ENCODE data around the gene LRRN4.
"Not testable (repeated sequence)": the region's sequence is repeated elsewhere in the genome, so short reads cannot be mapped to it uniquely, and the experiment has no call there.

The LRRN4 gene

DNA sequence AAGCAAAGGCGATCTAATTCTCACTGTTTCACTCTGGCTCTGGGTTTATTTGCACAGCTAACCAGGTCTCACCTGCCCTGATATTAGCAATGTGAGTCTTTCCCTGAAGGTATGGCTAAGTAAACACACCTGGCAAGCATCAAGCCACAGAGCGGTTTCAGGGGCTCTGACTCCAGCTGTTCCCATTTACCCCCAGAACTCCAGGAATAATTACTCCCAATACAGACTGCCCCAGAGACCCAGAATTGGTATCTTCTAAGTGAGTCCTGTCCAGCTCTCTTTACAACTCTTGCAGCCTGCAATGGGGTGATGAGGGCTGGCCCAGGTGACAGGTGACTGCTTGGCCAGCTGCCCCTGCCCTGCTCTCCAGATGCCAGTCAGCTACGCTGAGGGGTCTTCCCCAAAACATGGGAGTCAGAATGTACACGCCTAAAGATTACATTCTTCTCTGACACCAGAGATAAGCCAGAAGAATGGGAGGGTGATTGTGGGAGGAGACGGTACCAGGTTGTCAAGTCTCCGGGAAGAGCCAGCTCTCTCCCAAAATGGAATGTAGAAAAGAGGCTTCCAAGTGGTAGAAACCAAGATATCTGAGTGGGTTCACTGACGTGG lies 4.9 kb upstream of the LRRN4 start:
- DNase-seq (ENCODE audit: low read depth in 2 of 2), result no peak

DNA sequence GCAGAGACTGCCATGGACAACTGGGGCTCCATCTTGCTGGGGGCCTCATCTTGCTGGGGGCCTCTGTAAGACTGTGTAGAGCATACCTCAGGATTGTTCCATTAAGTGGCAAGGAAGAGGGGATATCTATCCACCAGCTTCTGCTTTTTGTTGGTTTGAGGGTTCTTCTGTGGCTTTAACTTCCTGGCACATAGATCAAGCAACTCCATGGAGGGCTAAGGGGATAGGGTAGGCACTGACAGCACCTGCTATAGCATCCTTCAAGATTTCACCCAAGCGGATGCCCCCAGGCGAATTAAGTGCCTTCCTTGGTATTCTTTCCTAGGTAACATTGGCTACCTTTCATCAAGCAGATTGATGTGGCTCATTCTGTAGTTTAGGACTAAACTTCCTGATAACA lies 3.8 kb upstream of the LRRN4 start:
- DNase-seq (ENCODE audit: low read depth in 2 of 2), result no peak

DNA sequence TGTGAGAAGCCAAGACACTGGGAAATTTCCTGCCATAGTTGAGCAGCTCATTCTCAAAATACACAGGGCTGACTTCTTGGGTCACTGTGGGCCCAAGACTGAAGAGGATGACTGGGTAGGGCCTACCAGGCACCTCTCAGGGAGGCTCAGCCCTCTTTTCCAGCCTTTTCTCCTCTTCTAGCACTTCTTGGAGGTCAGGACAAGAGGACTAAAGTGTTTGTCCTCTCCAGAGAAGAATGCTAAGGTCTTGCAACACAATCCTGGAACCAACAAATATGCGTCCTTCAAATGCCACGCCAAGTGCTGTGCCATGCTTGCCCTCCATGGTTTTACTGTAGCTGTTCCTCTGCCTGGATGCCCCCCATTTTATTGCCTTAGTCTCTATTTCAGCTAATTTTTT lies 3.3 kb upstream of the LRRN4 start:
- no peak for DNase-seq (ENCODE audit: low read depth in 2 of 2)

DNA sequence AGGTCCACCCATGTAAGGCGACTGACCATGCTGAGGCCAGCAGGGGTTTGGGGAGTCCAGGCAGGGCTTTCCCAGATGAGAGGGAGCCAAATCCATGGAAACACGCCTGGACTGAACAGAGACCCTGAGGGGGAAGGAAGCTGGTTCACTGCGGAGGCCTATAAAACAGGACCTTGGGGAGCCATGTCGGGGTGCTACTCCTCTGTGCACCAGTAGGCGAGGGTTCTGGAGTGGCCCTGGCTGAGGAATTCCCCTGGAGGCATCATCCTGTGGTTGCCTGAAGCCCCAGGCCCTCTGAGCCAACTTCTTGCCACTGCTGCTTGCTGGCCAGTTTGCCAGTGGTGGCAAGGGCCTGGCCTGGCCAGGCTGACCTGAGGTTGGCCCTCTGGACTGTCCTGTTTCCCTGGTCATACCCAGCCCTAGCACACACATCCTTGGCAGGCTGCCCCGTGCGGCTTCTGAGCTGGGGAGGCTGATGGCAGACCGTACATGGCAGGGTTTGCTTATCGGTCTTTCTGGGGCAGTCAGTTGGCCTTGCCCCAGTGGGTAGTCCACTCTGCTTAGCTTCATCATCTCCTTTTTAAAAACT lies 2.2 kb upstream of the LRRN4 start:
- no peak for DNase-seq (ENCODE audit: low read depth in 2 of 2)

DNA sequence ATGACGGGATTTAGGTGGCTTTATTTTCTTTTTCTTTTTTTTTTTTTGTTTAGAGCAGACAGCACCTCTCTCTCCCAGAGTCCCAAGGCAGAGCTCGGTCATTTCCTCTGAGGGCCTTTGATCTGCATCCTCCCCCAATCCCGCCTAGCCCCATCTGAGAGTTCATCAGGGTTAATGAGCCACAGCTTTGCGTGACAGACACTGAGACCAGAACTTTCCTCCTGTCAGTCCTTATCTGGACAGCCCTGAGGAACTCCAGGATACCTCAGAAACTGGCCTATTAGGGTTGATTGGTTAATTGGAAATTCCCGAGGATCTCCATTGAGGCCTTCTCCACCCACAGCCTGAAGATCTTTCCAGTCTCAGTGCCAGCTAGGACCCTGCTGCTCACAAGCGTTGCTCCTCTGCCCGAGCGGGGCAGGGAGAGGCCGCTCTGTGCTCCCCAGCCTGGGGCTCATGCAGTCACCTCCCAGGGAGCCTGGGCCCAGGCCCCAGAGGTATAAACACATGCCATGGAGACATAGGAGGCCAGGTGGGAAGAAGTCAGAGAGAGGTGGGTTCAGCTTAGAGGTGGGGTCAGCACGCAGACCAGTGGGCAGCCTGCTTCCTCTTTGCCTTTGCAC lies 1.4 kb upstream of the LRRN4 start:
- DNase-seq (ENCODE audit: low read depth in 2 of 2), result no peak

DNA sequence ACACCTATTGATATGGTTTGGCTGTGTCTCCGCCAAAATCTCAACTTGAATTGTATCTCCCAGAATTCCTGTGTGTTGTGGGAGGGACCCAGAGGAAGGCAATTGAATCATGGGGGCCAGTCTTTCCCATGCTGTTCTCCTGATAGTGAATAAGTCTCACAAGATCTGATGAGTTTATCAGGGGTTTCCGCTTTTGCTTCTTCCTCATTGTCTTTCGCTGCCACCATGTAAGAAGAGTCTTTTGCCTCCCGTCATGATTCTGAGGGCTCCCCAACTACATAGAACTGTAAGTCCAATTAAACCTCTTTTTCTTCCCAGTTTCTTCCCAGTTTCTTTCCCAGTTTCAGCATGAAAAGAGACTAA lies 810 bp upstream of the LRRN4 start:
- not testable (repeated sequence) for DNase-seq (ENCODE audit: low read depth in 2 of 2)

DNA sequence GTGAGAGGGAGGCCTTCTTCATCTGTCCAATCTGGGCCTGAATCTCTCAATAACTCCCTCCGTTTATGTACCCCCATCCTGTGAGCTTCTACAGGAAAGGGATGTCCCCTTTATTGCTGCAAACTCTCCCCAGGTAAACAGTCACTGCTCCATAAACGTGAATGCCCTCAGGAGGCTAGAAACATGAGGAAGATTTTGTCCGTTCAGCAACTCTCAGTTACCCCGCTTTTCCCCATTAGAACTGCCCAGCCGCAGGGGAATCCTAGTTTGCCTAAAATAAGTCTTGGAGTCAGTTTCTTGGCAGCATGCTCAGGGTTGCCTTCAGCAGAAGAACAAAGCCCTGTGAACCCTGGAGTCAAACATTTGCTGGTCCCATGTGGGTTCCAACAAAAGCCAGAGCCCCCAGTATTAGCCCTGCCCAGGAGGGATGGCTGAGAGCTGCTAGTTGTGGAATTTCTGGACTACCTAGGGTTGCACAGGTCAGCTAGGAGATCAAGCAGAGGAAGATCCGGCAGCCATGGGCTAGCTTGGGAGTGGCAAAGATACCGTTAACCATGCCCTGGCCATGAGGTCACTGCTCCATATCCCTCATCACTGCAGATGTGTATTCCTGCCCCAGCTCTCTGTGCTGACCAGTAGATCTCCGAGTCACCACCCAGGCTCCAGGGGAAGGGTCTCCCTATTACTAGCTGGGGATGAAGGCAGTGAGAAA lies 640 bp downstream of the LRRN4 start:
- no peak for DNase-seq (ENCODE audit: low read depth in 2 of 2)

DNA sequence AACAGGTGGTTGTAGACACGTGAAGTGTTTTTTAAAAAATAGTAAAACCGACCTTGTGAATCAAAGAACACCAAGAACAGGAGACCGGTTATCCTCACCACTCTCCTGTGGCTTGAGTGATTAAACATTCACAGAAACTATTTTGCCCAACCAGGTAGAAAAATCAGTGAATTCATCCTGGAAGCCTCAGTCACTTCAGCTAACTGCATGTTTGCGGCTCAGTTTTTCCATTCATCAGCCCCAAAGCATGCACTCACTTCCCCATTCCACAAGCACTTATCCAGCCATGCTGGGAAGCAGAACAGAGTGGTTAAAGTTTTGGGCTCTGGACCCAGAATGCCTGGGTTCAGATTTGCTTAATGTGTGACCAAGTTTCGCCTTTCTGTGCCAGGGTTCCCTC lies 2.4 kb downstream of the LRRN4 start:
- DNase-seq (ENCODE audit: low read depth in 2 of 2), result no peak

DNA sequence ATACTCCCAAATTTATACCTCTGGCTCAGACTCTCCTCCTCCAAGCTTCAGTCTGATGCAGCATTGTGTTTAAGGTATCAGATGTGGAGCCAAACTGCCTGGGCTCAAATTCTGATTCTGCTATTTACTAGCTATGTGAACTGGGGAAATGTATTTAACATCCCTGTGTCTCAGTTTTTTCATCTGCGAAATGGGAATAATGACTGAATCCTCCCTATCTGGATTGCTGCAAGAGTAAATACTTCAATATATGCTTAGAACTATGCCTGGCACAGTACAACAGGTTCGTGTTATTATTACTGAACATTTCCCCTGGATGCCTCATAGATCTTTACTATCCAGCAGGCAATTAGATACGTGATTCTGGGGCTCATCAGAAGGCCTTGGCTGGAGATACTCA lies 5.5 kb downstream of the LRRN4 start:
- DNase-seq (ENCODE audit: low read depth in 2 of 2), result no peak

DNA sequence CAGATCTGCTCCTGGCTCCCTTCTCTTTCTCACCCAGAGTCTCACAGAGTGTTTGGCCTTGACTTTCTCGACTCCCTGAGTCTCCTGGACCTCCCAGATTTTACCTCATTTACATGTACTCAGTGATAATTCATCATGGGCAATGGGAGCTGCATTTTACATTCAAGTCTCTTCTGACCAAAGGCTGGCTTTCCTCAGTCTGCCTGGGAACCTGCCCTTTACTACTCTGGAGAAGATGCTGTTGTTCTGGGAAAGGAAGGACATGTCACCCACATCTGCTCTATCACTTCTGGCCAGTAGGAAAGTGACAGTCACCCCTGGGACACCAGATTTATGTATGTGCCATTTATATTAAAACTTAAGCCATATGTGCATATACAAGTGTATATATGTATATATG lies 7.4 kb downstream of the LRRN4 start:
- no peak for DNase-seq (ENCODE audit: low read depth in 2 of 2)

DNA sequence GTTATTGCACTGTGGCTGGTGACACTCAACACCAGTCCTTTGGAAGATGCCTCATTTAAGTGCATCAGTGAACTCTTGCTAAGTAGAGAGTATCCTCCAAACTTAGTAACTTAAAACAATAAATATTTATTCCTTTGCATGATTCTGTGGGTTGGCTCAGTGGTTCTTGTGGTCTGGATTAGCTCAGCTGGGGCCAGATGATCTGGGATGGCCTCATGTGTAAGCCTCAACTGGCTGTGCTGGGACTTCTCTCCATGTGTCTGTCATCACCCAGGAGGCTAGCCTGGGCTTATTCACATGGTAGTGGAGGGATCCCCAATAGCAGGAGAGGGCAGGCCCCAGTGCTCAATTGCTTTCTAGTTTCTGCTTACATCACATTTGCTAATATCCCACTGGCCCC lies 8.3 kb downstream of the LRRN4 start:
- no peak for DNase-seq (ENCODE audit: low read depth in 2 of 2)

DNA sequence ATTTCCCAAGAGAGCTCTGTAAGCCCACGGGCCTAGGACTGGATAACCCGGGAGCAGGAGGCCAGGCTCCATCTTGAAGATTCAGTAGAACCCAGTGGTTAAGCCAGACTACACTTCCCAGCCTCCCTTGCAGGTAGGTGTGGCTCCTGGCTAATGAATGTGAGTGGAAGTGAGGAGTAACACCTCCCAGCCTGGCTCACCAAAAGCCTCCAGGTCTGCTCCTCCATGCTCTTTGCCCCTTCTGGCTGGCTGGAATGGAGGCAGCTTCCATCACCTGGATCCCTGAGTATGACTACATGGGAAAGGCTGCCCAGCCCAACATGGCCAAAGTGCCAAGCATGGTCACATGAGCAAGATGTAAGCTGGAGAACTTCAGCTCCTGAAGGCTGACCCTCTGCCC lies 9.7 kb downstream of the LRRN4 start:
- DNase-seq (ENCODE audit: low read depth in 2 of 2), result no peak

DNA sequence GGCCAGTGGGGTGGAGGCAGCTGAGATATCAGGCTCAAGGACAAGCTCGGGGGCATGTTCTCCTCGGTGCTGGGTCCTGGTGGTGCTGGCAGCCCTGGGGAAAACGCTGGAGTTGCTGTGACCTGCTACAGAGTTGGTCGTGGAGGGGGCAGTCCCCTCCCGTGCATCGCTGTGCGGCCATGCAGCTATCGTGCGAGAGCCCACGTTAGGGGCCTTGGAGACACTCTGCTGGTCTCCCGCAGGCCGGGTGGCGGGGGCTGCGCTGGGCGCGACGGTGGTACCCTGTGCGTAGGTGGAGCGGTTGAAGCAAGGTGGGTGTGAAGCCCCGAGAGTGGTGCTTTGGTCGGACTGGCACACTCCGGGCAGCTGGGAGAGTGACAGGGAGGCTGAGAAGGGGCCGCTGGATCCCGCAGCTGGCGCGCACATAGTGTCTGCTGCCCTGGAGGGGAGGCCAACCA lies 12.0 kb downstream of the LRRN4 start:
- DNase-seq (ENCODE audit: low read depth in 2 of 2), result no peak

DNA sequence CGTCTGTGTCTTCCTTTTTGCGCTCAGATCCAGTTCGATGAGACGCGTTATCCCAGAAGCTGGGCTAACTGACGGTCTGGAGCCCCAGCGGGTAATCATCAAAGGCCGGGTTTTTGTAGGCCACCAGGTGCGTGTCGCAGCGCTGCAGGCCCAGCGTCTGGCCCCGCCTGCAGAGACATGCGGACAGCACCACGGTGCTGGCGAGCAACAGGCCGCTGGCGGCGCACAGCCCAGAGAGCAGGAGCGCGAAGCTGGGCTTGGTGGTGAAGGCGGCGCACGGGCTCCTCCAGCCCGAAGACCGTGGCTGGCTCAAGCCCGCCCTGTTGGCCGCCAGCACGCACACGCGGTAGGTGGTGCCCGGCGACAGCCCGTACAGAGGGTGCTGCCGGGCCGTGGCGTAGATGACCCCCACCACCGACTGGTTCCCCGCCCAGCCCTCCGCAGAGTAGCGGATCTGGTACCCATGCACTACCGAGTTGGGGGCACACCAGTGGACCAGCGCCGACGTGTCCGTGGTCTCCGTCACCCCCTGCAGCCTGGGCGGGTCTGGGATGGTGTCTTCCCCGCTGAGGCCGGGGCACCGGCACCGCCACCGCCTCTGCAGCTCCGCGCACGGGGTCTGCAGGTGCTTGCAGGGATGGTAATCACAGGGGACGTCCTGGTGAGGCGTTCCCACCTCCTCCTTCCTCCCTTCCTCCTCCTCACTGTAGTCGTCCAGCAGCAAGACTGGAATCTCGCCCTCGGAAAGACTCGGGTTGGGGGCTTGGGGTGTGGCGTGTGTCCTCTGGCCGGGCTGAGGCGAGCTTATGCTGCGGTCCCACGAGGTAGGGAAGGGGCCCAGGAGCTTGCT lies 12.7 kb downstream of the LRRN4 start:
- no peak for DNase-seq (ENCODE audit: low read depth in 2 of 2)

DNA sequence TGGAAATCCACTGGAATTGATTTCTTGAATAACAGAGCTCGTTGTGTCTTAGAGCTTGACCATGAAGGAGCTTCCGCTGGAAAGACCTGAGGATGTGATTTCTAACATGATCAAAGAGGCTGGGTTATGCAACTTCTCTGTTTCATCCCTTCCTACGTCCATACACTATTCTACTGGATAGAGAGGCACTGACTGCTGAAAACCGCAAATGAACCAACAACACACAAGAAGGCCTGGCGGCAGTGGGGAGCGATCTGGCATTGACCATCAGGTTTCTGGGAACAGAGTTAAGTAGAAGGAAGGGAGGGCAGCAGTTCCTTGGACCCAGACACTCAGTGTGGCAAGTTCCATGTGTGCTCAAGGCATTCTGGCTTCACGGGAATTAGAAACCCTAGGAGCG lies 13.3 kb downstream of the LRRN4 start:
- DNase-seq (ENCODE audit: low read depth in 2 of 2), result no peak

DNA sequence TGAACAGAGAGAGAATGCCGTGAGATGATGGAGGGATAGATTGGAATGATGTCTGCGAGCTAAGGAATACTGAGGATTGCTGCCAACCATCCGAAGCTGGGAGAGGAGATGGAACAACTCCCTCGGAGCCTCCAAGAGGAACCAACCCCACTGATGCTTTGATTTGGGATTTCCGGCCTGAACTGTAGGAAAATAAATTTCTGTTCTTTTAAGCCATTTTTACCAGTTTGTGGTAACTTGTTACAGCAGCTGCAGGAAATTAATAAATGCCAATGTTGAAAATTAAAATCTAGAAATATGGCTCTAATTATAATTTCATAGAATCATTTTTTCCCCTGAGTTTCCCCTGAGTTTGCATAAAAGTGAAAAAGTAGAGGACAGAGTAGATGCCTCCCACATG lies 14.1 kb downstream of the LRRN4 start:
- no peak for DNase-seq (ENCODE audit: low read depth in 2 of 2)

DNA sequence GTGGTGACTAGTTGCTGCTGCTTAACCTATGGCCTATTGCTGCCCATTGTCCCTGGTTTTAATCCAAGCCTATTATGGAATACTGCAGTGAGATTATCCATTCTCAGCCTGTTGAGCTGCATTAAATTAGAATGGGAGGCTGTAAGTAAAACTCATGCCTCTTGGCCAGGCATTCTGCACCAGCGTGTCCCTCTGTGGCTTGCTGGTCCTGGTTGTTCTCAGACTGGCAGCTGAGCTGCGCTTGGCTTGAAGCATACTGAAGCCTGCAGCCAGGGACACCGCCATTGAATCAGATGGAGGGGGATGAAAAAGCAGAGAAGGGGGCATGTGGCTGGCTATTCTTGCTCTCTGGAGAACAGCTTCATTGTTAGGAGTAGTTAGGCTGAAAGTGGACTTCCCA lies 15.6 kb downstream of the LRRN4 start:
- no peak for DNase-seq (ENCODE audit: low read depth in 2 of 2)

DNA sequence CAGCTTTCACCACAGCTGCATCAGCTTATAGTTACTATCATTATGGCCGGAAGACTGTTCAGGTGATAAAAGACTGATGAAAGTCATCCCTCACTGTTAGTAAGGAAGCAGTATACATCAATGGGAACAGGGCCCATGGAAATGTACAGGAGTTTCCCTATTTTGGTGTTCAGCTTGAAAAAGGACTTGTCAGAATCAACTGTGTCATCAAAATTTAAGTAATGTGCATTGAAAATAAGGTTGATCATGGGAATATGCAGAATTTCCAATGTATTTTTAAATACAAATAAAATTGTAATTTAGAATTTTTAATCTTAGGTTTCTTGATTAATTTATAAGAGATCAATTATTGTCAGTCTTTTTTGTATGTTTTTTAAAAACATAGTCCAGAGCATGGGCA lies 16.8 kb downstream of the LRRN4 start:
- no peak for DNase-seq (ENCODE audit: low read depth in 2 of 2)

DNA sequence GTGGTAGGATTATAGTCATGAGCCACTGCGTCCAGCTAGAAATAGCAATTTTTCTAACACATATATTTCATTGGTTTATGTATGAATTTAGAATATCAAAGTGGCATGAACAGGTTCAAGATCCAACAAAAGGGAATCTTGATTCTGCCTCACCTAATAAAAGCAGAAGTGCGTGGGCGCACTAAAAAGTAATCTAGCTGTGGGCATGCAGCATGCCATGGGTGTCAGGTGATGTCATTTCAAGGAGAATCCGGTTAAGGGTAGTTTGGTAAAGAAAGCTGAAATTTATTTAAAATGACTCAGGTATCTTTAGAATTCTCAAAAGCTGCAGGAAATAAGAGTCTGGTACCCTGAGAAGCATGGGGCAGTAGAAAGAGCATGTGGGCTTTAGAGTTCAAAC lies 17.6 kb downstream of the LRRN4 start:
- DNase-seq (ENCODE audit: low read depth in 2 of 2), result no peak

DNA sequence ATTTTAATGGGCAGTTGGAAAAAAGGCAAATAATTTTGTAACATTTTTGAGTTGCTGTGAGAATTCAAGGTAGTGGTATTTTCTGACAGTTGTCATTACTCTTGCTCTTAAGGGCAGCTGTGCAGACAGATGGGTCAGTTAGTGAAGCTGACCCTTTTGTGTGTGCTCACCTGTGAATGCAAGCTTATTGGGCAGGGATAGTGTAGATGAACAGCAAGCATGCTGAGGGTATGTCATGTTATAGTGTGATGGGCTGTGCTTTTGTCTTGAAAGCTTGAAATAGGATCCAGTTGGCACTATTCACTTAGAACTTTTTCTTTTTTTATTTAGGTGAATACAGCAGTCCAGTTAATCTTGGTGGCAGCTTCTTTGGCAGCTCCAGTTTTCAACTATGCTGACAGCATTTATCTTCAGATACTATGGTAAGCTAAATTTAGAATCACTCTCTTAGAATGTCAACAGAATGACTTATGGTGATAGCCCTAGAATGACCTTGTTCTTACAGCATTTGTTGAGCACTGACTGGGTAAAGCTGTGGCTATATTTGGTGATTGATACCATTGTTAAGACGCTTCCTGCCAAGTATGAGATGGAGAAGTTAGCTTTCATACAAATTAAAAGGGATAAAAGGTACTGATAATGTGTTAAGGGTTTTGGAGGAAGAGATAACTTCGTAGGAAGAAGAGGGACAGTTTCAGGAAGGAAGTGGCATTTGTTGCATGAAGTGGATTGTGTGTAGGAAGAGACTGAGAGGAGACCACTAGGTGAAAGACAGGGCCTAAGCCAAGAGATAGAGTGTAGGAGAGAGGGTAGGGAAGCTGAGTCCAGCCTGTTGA lies 19.5 kb downstream of the LRRN4 start:
- no peak for DNase-seq (ENCODE audit: low read depth in 2 of 2)

DNA sequence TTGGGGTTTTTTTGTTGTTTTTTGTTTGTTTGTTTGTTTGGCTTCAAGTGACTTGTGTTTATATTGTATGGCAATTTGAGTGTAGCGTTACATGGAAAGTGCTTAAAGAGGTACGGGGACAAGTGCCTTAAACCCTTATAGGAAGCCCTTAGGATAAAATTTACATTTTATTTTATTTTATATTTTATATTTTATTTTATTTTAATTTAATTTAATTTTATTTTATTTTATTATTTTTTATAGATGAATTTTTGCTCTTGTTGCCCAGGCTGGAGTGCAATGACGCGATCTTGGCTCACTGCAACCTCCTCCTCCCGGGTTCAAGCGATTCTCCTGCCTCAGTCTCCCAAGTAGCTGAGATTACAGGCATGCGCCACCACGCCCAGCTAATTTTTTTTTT lies 21.0 kb downstream of the LRRN4 start:
- not testable (repeated sequence) for DNase-seq (ENCODE audit: low read depth in 2 of 2)

Data from stimulated activated CD8-positive, alpha-beta memory T cell treated with anti-CD3 and anti-CD28 coated beads, Interleukin-7, amount 100 ng/mL, for 1 hour (primary cell).